Measurements from ENCODE around the gene ABHD5. TPM values are rescaled to one million over a fixed set of nuclear protein-coding genes. Genes with fewer than 3 reads are reported as not detected.

The ABHD5 gene
- total RNA-seq, 1 experiment from 2014 or later: 20.3 TPM

GRCh38 chr3:43762451-43762850, 71.7 kb downstream of the ABHD5 start:
- intact Hi-C loops (cut with micrococcal nuclease; ENCODE audit: unreplicated experiment): loop anchor here (10.0 kb wide), 1 partner anchor 128 kb away; no protein-coding TSS in a partner anchor
- Mint-ChIP-seq H3K36me3 (ENCODE audit: insufficient read depth, unreplicated experiment) (no peaks in the 10 kb centered on the region), H3K27ac (ENCODE audit: unreplicated experiment) (no peak overlapping the region), H3K27me3 (ENCODE audit: unreplicated experiment) (no peaks in the 10 kb centered on the region), H3K4me1 (ENCODE audit: low read depth, unreplicated experiment) (peaks cover 34% of the 10 kb centered on the region), H3K9me3 (ENCODE audit: low read depth, unreplicated experiment) (no peaks in the 10 kb centered on the region), H3K4me3 (ENCODE audit: low read depth, unreplicated experiment) (no peak overlapping the region)
- no TSS peak for BruUV-seq (replicated peaks)
- no peak for DNase-seq
- no peak for TF ChIP-seq CTCF (IDR thresholded peaks at IDR 0.05; ENCODE audit: unreplicated experiment)
- CTCF ChIA-PET: no interaction called here

GRCh38 chr3:43764056-43764455, 73.3 kb downstream of the ABHD5 start:
- BruUV-seq (replicated peaks): no TSS peak
- H3K4me3 Mint-ChIP-seq (ENCODE audit: low read depth, unreplicated experiment): no peak overlapping the region

GRCh38 chr3:43764471-43764870, 73.7 kb downstream of the ABHD5 start:
- BruUV-seq (replicated peaks): no TSS peak
- Mint-ChIP-seq H3K27me3 (ENCODE audit: unreplicated experiment) (no peaks in the 10 kb centered on the region), H3K4me3 (ENCODE audit: low read depth, unreplicated experiment) (no peak overlapping the region), H3K9me3 (ENCODE audit: low read depth, unreplicated experiment) (no peaks in the 10 kb centered on the region), H3K27ac (ENCODE audit: unreplicated experiment) (no peak overlapping the region), H3K36me3 (ENCODE audit: insufficient read depth, unreplicated experiment) (peaks cover 7% of the 10 kb centered on the region), H3K4me1 (ENCODE audit: low read depth, unreplicated experiment) (peaks cover 35% of the 10 kb centered on the region)
- no peak for DNase-seq
- intact Hi-C loops (cut with micrococcal nuclease; ENCODE audit: unreplicated experiment): loop anchor here (10.0 kb wide), 1 partner anchor 130 kb away; no protein-coding TSS in a partner anchor
- CTCF ChIA-PET: no interaction called here
- TF ChIP-seq CTCF (IDR thresholded peaks at IDR 0.05; ENCODE audit: unreplicated experiment): no peak

More at GRCh38 chr3:43764056-43764455, 73.3 kb downstream of the ABHD5 start:
- no peak overlapping the region for H3K27ac Mint-ChIP-seq (ENCODE audit: unreplicated experiment)
- CTCF ChIA-PET: no interaction called here
- H3K27me3 Mint-ChIP-seq (ENCODE audit: unreplicated experiment): no peaks in the 10 kb centered on the region
- no peak for TF ChIP-seq CTCF (IDR thresholded peaks at IDR 0.05; ENCODE audit: unreplicated experiment)
- peaks cover 35% of the 10 kb centered on the region for H3K4me1 Mint-ChIP-seq (ENCODE audit: low read depth, unreplicated experiment)
- DNase-seq: no peak
- H3K9me3 Mint-ChIP-seq (ENCODE audit: low read depth, unreplicated experiment): no peaks in the 10 kb centered on the region
- intact Hi-C loops (cut with micrococcal nuclease; ENCODE audit: unreplicated experiment): loop anchor here (10.0 kb wide), 1 partner anchor 129 kb away; no protein-coding TSS in a partner anchor
- peaks cover 4% of the 10 kb centered on the region for H3K36me3 Mint-ChIP-seq (ENCODE audit: insufficient read depth, unreplicated experiment)

- TF ChIP-seq CTCF (IDR thresholded peaks at IDR 0.05; ENCODE audit: unreplicated experiment): no peak
- Mint-ChIP-seq H3K4me1 (ENCODE audit: low read depth, unreplicated experiment) (peaks cover 41% of the 10 kb centered on the region), H3K9me3 (ENCODE audit: low read depth, unreplicated experiment) (no peaks in the 10 kb centered on the region), H3K36me3 (ENCODE audit: insufficient read depth, unreplicated experiment) (peaks cover 11% of the 10 kb centered on the region), H3K27me3 (ENCODE audit: unreplicated experiment) (no peaks in the 10 kb centered on the region), H3K27ac (ENCODE audit: unreplicated experiment) (no peak overlapping the region), H3K4me3 (ENCODE audit: low read depth, unreplicated experiment) (no peak overlapping the region)
- no TSS peak for BruUV-seq (replicated peaks)
- no peak for DNase-seq
- intact Hi-C loops (cut with micrococcal nuclease; ENCODE audit: unreplicated experiment): loop anchor here (10.0 kb wide), 1 partner anchor 131 kb away; no protein-coding TSS in a partner anchor
- CTCF ChIA-PET: interaction anchor here (0.5 to 0.6 kb wide), 2 partner anchors 262 to 1649 kb away, joined by 3 read pairs; no protein-coding TSS in a partner anchor
Observed at GRCh38 chr3:43765521-43765971, 74.8 kb downstream of the ABHD5 start.

All from Calu3 (cell line).